HuH-7.5 (cell line): ENCODE results near the gene ZNF827.
A peak's percentile ranks its signal among the peaks of the same experiment; 100 is the strongest.

Experiments
- DNase-seq: peaks from one replicate; pipeline ENCODE4 v3.0.0; 2011; ENCODE audit warnings: low spot score

Gene ZNF827

GRCh38 chr4:145935253-145936141 lies 3.1 kb downstream of the ZNF827 start:
- peak; percentile 63 for DNase-seq

GRCh38 chr4:145934434-145935047 lies 4.1 kb downstream of the ZNF827 start:
- DNase-seq: no peak

GRCh38 chr4:145933134-145933533 lies 5.5 kb downstream of the ZNF827 start:
- DNase-seq: no peak

- no peak for DNase-seq
Observed at GRCh38 chr4:145931403-145931802, 7.2 kb downstream of the ZNF827 start.

GRCh38 chr4:145930592-145930991 lies 8.0 kb downstream of the ZNF827 start:
- no peak for DNase-seq

GRCh38 chr4:145929415-145930178 lies 9.0 kb downstream of the ZNF827 start:
- DNase-seq: no peak

- no peak for DNase-seq
Observed at GRCh38 chr4:145928748-145929147, 9.9 kb downstream of the ZNF827 start.

GRCh38 chr4:145927030-145927429 lies 11.6 kb downstream of the ZNF827 start:
- no peak for DNase-seq

- no peak for DNase-seq
Observed at GRCh38 chr4:145921231-145921630, 17.4 kb downstream of the ZNF827 start.

GRCh38 chr4:145920205-145920604 lies 18.4 kb downstream of the ZNF827 start:
- no peak for DNase-seq

- no peak for DNase-seq
Observed at GRCh38 chr4:145912376-145912775, 26.2 kb downstream of the ZNF827 start.

- no peak for DNase-seq
Observed at GRCh38 chr4:145909773-145910172, 28.9 kb downstream of the ZNF827 start.

GRCh38 chr4:145909281-145909715 lies 29.3 kb downstream of the ZNF827 start:
- DNase-seq: no peak

GRCh38 chr4:145907812-145908211 lies 30.8 kb downstream of the ZNF827 start:
- no peak for DNase-seq

- DNase-seq: no peak
Observed at GRCh38 chr4:145907390-145907789, 31.2 kb downstream of the ZNF827 start.

GRCh38 chr4:145904413-145905177 lies 34.0 kb downstream of the ZNF827 start:
- no peak for DNase-seq

GRCh38 chr4:145902522-145902921 lies 36.1 kb downstream of the ZNF827 start:
- no peak for DNase-seq

GRCh38 chr4:145899886-145900460 lies 38.6 kb downstream of the ZNF827 start:
- DNase-seq: no peak

GRCh38 chr4:145898926-145899531 lies 39.6 kb downstream of the ZNF827 start:
- DNase-seq: no peak

GRCh38 chr4:145898466-145898865 lies 40.2 kb downstream of the ZNF827 start:
- no peak for DNase-seq

- no peak for DNase-seq
Observed at GRCh38 chr4:145895056-145895455, 43.6 kb downstream of the ZNF827 start.
